BE2C (cell line): ENCODE results near the gene RHEX.
"Not testable (repeated sequence)": the region's sequence is repeated elsewhere in the genome, so short reads cannot be mapped to it uniquely, and the experiment has no call there.

Experiments
- DNase-seq: peaks from one replicate; pipeline ENCODE4 v3.0.0-alpha.2; 2020
- H3K27me3 ChIP-seq: fragments of 250-450 bp; sonication (Bioruptor Pico); 2 replicates; pipeline ENCODE4 v1.5.1; 2020; ENCODE audit warnings: mild to moderate bottlenecking
- H3K36me3 ChIP-seq: fragments of 250-450 bp; sonication (Bioruptor Pico); 2 replicates; pipeline ENCODE4 v1.5.1; 2020; ENCODE audit warnings: mild to moderate bottlenecking
- H3K4me1 ChIP-seq: fragments of 250-450 bp; sonication (Bioruptor Pico); 2 replicates; pipeline ENCODE4 v1.5.1; 2020
- H3K4me3 ChIP-seq: 2 replicates; pipeline ENCODE4 v1.5.1; 2011; ENCODE audit warnings: low read depth, low read length
- H3K9me3 ChIP-seq: fragments of 250-450 bp; sonication (Bioruptor Pico); 2 replicates; pipeline ENCODE4 v1.5.1; 2020
- CTCF ChIP-seq: IDR thresholded peaks from 2 replicates; pipeline ENCODE4 v1.5.1; 2012; ENCODE audit warnings: mild to moderate bottlenecking, low read depth, low read length

Gene RHEX

GRCh38 chr1:206058289-206058926 lies 5.4 kb downstream of the RHEX start:
- not testable (repeated sequence) for H3K36me3 ChIP-seq, H3K4me3 ChIP-seq, H3K9me3 ChIP-seq, DNase-seq, H3K4me1 ChIP-seq, H3K27me3 ChIP-seq

GRCh38 chr1:206058927-206059292 lies 5.9 kb downstream of the RHEX start:
- no peak for DNase-seq
- H3K9me3 ChIP-seq = no peaks in the 10 kb centered on the region; the same call in 1 of the 2 replicates
- H3K36me3 ChIP-seq = no peaks in the 10 kb centered on the region
- H3K27me3 ChIP-seq = no peaks in the 10 kb centered on the region
- no peak for TF ChIP-seq CTCF
- no peak overlapping the region for H3K4me3 ChIP-seq
- no peaks in the 10 kb centered on the region for H3K4me1 ChIP-seq

GRCh38 chr1:206059355-206059915 lies 6.5 kb downstream of the RHEX start:
- TF ChIP-seq CTCF = no peak
- DNase-seq = no peak
- no peak overlapping the region for H3K4me3 ChIP-seq
- no peaks in the 10 kb centered on the region; the same call in 1 of the 2 replicates for H3K9me3 ChIP-seq
- H3K27me3 ChIP-seq = no peaks in the 10 kb centered on the region
- no peaks in the 10 kb centered on the region for H3K36me3 ChIP-seq
- no peaks in the 10 kb centered on the region for H3K4me1 ChIP-seq

GRCh38 chr1:206060844-206061243 lies 7.9 kb downstream of the RHEX start:
- H3K36me3 ChIP-seq = no peaks in the 10 kb centered on the region

GRCh38 chr1:206062464-206062863 lies 9.5 kb downstream of the RHEX start:
- H3K9me3 ChIP-seq = no peaks in the 10 kb centered on the region; the same call in 1 of the 2 replicates
- DNase-seq = no peak
- no peaks in the 10 kb centered on the region for H3K4me1 ChIP-seq
- no peak for TF ChIP-seq CTCF
- no peaks in the 10 kb centered on the region for H3K36me3 ChIP-seq
- peaks cover 5% of the 10 kb centered on the region for H3K27me3 ChIP-seq
- no peak overlapping the region for H3K4me3 ChIP-seq

More at GRCh38 chr1:206060844-206061243, 7.9 kb downstream of the RHEX start:
- no peaks in the 10 kb centered on the region; the same call in 1 of the 2 replicates for H3K9me3 ChIP-seq
- no peaks in the 10 kb centered on the region for H3K4me1 ChIP-seq
- no peak for DNase-seq
- no peak overlapping the region for H3K4me3 ChIP-seq
- TF ChIP-seq CTCF = no peak
- H3K27me3 ChIP-seq = no peaks in the 10 kb centered on the region

GRCh38 chr1:206064001-206064400 lies 11.0 kb downstream of the RHEX start:
- H3K27me3 ChIP-seq = peaks cover 16% of the 10 kb centered on the region
- DNase-seq, H3K36me3 ChIP-seq, H3K4me3 ChIP-seq, H3K9me3 ChIP-seq, H3K4me1 ChIP-seq: not testable (repeated sequence)

- peaks cover 16% of the 10 kb centered on the region for H3K27me3 ChIP-seq
- not testable (repeated sequence) for DNase-seq, H3K4me1 ChIP-seq, H3K36me3 ChIP-seq, H3K9me3 ChIP-seq, H3K4me3 ChIP-seq
These were observed 11.5 kb downstream of the RHEX start for GRCh38 chr1:206064501-206064900.
